ENCODE measurements around the gene FLT4.
"Not testable (repeated sequence)": the region's sequence is repeated elsewhere in the genome, so short reads cannot be mapped to it uniquely, and the experiment has no call there.

The FLT4 gene

DNA sequence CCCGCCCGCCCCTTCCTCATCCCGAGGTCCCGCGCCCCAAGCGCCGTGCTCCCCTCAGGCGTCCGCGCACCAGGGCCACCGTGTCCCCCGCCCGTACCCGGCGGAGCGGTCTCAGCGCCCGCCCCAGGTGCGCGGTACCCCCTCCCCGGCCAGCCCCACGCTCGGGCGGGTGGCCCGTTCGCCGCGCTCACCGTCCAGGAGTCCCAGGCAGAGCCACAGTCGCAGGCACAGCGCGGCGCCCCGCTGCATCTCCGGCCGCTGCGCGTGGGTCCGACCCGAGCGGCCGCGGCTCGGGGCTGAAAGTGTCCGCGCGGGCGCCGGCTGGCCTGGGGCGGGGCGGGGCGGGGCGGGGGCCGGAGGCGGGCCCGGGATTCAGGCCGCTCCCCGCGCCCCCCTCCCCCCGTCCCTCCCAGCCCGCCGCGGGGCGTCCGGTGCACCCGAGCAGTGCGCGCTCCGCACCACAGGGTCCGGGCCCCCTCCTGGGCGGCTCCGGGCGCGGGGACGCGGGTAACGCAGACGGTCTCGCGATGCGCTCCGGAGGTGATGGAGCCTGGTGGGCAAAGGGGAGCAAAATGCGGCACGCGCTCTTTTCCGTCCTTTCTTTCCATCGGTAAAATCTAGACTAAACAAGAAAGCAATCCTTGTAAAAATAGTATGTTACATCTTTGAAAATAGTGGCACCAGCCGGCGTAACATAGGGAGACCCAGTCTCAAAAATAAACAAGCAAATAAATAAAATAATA lies at the start of gene FLT4:
Gene FLT4, minus strand, starts transcription at position 304 of the 743 bp plus-strand sequence. Its CDS starts 55 bp downstream, at position 249.
- no peak for DNase-seq

DNA sequence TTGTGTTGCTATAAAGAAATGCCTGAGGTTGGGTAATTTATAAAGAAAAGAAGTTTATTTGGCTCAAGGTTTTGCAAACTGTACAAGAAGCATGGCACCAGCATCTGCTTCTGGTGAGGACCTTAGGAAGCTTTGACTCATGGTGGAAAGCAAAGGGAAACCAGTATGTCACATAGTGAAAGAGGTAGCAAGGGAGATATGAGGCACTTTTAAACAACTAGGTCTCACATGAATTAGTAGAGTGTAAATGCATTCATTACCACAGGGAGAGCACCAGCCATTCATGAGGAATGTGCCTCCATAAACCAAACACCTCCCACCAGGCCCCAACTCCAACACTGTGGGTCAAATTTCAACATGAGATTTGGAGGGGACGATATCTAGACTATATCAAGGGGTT lies 49.6 kb upstream of the FLT4 start:
- DNase-seq = no peak

DNA sequence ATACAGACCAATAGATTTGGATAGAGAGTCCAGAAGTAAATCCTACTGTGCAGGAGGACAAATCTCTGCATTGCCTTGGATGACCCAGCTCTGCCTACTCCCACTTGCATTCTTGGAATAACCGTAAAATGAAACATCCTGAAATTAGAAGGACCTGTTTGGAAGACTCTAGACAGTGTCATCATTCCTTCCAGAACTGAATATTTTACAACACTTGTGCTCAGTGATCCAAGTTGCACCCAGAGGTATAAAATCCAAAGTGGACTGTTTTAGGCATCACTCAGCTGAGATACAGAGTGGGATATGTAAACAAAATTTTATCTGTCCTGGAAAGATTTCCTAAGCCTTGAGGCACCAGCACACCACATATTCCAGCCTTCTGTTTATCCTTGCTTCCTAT lies 46.7 kb upstream of the FLT4 start:
- no peak for DNase-seq

DNA sequence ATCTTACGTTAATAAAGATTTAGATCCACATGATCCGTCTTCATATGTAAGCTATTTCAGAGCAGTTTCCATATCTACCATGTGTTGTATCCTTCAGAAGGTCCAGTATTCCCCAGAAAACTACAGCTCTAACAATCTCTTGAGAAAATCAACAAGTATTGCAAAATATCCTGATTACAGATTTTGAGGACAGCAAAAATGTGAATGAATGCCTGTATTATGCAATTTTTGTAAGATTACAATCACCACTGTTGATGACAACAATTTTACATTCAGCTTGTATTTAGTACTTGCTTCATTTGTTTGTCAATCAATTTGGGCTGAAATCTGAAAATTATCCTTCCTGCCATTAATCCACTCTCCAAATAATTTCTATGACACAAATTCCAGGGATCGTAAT lies 43.0 kb upstream of the FLT4 start:
- DNase-seq = no peak

DNA sequence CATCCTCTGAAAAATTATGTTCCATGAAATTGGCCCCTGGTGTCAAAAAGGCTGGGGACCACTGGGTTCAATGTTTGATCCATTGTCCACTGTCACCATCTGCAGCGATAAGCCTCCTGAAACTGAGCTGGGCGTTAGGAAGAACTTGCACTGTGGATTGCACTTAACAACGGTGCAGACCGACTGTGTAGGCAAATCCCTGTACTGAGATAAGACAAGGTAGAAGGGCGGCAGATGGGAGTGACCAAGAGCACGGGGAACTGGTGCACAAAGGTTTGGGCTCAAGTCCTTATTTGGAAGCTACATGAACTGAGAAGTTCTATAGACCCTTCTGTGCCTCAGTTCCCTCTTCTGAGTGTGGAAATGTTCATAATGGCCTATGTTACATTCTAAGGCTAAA lies 41.6 kb upstream of the FLT4 start:
- DNase-seq = no peak

DNA sequence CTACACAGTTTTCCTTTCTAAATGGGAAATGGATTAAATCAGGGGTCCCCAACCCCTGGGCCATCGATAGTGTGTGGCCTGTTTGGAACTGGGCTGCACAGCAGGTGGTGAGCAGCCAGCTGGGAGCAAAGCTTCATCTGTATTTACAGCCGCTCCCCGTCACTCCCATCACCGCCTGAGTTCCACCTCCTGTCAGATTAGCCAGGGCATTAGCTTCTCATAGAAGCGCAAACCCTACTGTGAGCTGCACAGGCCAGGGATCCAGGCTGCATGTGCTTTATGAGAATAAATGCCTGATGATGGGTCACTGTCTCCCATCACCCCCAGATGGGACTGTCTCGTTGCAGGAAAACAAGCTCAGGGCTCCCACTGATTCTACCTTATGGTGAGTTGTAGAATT lies 41.2 kb upstream of the FLT4 start:
- DNase-seq = no peak

DNA sequence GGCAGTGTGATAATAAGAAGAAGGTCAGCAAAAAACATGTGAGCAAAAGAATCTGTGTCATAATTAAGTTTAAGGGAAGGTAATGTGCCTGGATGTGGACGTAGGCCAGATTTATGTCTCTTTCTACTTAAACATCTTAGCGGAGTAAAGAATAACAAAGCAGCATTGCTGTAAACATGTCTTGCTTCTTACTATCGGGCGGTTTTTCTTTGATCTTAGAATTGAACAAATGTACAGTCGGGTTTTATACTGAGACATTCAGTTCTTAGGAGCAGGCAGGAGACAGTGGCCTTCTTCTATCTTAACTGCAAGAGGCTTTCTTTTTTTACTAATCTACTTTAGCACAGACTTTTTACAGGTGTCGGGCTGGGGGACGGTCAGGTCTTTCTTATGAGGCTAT lies 40.4 kb upstream of the FLT4 start:
- no peak for DNase-seq

DNA sequence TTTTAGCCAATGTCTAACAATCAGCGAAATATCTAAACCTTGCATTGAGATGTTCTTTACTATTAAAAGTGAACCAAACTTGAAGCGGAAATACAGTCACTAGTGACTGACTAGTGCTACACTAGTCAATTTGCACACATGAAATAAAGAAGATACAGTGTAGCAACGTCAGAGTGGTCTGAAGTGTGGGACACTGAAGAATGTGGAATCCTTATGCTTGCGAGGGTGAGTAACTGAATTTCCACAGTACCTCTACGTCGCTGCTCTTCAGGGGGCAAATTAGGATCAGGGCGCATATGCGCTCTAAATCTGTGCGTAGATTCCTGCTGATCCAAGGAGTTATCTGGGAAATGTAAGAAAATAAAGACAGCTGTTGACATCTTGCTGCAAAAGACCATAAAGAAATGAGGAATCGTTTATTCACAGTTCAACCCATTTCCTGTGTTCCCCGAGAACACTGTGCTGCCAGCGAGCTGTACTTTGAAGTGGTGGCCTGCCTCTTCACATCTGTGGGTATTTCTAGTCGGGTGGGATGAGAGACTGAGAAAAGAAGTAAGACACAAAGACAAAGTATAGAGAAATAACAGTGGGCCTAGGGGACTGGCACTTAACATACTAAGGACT lies 39.8 kb upstream of the FLT4 start:
- DNase-seq = peak; percentile 51

DNA sequence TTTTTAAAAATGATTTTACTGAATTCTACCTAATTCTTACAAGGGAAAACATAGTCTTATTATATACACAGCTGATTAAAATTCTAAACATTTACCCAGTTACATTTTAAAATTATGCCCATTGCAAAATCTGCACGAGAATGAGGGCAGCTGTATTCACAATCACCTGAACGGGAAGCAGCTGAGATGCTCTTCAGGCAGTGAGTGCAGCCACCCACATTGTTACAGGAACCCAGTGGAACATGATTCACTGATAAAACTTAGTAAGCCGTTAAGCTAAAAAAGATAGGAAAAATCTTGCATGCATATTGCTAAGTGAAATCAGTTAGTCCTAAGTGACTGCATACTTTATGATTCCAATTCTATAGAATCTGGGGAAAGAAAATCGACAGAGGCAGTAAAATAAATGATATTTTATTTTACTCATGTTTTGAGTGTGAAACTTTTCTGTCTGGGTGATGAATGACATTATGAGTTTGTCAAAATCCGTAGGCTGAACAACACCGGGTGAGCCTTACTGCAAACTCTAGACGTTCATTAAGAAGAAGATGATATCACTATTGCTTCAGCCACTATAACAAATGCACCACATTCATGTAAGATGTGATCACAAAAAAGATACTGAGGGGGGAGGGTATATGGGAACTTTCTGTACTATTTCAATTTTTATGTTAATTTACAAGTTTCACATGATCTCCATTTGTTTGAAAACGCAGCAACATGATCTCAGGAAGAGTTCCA lies 39.1 kb upstream of the FLT4 start:
- DNase-seq = peak; percentile 8

DNA sequence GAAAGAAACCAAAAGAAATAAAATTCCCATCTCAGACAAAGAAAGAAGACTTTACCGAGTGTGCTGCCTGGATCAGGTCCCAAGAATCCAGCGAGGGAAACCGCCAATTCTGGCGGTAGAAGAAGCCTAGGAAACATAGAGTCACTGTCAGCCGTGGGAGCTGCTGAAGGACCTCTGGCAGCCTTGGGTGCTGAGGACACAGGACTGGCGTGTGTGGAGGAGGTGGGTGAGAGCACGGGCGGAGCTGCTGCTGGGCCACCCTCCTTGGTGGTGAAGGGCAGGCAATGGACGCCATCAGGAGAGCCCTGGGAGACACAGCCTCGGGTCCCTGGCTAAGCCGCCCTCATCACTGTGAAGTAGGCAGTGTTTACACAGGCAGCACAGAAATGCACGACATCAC lies 37.4 kb upstream of the FLT4 start:
- DNase-seq = not testable (repeated sequence)

DNA sequence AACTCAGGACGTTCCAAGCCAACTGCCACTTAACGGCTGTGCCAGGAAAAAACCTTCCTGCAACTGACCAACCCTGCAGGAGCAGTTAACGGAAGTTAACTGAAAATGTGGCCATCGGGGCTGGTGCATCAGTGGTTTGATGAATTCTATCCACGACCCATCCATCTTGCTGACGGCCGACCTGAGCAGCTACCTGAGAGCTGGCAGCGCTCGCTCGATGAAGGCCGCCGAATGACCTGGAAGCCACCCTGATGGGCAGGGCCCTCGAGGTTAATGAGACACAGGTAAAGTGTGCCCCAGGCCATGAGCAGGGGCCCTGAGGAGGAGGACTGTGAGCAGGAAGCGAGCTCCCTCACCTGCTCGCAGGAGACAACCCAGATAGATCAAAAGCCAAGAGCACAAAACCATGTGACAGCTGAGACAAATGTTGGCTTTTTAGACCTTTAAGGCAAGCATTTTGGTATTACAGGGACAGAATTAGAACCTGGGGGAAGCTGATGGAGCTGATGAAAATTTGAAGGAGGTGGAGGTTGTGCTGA lies 35.3 kb upstream of the FLT4 start:
- DNase-seq = no peak

DNA sequence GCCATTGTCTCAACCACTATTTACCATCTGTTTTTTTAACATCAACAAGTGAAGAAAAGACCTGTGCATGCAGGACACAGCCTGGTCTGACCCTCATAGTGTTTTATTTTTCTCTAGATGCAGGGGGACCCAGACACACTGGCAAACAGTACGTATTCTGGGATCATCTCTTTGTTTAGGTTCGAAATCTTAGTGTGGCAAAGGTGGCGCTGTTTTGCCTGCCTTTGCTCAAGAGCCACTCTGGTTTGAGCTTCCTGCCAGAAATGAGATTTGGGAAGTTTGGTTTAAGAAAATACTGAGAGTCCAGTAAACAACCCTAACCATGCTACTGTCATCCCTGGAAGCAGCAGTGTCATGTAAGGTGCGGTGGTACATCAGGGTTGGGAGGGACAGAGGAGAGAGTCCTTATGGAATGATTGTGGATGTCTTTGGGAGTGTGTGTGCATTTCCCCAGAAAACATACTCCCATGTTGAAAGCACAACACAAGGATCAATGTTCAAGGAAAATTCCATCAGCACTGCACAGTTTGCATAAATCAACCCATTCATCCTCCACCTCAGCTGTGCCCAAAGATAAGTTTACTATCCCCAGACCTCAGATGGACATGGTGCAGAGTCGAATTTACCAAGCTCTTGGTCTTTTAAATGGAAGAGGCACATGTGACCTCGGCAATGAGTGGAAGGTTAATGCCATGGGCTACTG lies 34.0 kb upstream of the FLT4 start:
- no peak for DNase-seq

DNA sequence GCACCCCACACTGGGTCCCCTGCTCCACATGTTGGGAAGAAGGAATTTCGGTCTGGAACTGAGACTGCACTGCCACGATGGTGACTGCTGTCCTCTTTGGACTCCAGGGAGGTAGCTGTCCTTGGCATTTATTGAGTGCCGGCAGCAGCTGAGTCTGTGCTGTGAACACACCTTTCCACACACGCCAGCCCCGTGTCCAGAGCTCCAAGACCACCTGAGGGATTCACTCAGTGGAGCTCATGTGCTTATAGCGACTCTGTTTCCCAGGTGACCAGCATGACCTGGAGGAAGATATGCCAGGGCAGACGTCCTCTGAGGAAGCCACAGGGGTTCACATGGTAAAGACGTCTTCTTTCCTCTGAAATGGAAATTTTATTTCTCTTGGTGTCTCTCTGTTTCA lies 33.2 kb upstream of the FLT4 start:
- DNase-seq = no peak

DNA sequence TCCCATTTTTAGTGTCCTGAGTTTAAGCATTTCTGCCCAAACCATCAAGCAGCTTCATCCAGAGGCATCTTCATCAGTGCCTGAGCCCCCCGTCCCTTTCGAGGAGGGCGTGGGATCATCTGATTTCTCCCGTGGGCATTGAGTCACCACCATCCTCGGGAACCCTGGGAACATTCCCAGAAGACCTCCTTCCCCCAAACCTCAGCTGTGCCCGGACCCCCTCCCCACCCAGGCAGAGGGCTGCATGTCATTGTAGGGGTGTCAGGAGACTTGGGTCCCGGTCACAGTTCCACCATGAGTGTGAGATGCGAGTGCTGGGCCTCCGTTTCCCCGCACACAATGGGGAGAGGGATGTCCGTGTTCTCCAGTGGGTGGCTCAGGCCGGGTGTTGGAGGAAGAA lies 32.6 kb upstream of the FLT4 start:
- not testable (repeated sequence) for DNase-seq

DNA sequence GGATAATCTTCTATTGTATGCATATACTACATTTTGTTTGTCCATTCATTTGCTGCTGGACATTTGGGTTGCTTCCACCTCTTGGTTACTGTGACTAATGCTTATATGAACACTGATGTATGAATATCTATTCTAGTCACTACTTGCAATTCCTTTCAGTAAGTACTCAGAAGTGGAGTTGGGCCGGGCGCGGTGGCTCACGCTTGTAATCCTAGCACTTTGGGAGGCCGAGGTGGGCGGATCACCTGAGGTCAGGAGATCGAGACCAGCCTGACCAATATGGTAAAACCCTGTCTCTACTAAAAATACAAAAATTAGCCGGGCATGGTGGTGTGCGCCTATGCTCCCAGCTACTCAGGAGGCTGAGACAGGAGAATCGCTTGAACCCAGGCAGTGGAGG lies 28.9 kb upstream of the FLT4 start:
- DNase-seq = not testable (repeated sequence)

DNA sequence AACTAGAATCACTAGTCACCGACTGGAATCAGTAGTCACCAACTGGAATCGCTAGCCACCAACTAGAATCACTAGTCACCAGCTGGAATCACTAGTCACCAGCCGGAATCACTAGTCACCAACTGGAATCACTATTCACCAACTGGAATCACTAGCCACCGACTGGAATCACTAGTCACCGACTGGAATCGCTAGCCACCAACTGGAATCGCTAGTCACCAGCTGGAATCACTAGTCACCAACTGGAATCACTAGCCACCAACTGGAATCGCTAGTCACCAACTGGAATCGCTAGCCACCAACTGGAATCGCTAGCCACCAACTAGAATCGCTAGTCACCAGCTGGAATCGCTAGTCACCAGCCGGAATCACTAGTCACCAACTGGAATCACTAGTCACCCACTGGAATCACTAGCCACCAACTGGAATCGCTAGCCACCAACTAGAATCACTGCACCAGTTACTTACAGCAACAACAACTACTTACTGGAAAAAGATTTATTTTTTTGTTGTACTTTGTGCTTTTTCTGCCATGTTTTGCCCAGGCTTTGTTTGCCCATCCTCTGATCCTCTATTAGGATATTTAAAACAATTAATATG lies 25.7 kb upstream of the FLT4 start:
- DNase-seq = no peak

DNA sequence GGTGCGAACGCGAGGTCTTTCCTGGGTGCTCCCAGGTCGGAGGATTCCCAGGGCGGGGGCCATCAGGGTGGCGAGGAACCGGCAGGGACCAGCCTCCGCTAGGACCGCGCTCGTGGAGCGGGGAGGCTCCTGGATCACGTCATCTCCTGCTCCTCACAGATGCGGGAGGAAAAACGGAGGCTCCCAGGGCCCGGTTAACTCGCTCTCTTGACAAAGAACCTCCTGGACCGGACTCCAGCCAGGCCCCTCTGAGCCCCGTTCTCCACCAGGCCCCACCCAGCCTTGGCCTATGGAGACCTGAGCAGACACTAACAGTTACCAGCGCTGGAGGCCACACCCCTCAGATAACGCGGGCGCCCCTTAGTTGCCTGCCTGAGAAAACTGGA lies 24.7 kb upstream of the FLT4 start:
- DNase-seq = not testable (repeated sequence)

DNA sequence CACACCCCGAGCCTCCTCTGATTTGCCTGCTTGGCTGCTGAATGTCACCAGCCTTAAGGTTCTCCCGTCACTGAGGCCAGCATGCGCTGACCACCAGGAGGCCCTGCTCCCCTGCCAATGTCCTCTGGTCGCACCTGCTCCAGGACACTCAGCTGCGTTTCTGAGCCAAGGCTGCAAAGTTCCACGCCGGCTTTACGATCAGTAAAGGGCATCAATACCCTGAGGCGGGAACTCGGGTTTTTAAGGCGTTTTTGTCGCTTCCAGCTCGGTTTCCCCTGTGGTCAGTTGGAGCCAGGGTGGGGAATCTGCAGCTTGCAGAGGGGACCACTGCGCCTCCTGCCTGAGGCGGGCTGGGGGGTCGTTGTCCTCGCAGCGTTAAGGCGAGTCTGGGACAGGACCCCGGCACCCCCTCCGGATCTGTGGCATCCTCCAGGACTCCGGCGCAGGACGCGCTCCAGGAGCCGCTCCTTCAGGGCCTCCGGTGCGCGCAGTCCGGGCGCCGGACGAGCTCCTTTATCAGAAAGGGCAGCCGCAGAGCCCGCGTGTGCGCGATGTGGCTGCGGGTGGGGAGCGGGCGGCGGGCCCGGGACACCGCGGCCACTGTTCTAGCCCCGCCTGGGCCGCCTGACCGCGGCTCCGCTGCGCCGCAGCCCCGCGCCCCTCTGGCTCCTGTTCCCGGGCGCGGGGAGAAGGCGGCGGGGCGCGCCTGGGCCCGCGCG lies 24.1 kb upstream of the FLT4 start:
- no peak for DNase-seq

DNA sequence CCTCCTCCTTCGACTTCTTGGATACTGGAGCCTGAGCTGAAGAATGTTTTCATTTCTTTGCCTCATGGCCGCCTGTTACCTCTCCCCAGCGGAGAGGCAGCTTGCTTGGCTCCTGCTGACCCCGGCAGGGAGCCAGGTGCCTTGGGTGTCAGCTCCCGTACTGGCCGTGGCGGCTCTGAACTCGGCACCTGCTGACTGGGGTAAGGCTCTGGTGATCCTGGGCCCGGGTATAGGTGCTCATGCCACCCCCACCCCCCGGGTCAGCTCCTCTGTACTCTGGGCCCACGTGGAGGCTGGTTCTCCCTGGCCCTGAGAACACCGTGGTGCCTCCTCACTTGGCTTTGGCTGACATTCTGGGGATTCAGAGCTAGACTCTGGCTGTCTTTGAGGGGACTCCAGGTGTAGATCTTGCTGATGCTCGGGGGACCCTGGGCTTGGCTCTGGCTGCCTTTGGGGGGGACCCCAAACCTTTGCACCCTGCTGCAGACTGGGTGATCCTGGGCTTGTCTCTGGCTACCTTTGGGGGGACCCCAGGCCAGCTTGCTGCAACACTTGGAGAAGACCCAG lies 22.6 kb upstream of the FLT4 start:
- not testable (repeated sequence) for DNase-seq

DNA sequence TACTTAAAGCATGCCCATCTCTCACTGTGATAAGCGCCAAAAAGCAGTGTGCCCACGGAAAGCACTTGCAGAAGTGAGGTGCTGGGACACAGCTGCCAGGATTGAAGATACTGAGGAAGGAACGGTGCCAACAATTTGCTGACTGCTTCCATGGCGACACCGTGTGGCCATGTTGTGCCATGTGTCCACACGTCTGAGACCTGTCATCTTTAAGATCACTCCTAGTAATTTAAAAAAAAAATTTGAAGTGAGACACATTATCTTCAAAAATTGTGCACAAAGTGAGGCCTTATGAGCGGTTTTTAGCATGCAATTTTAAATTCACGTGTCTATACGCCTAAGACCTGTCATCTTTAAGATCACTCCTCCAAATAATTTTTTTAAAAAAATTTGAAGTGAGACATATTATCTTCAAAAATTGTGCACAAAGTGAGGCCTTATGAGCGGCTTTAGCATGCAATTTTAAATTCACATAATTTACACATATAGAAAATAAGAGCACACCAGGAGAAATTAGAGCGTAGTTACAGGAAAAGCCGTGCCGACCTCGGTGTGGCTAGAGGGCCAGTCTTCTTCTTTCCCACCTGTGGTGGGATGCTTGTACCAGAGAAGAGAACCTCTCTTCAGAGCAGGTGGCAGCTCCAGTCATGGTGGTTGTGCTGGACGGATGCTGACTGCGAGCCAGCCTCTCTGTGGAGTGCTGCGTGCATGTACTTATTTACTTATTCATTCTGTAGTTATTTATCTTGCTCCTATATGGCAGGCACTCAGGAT lies 21.4 kb upstream of the FLT4 start:
- DNase-seq = peak; percentile 67

DNA sequence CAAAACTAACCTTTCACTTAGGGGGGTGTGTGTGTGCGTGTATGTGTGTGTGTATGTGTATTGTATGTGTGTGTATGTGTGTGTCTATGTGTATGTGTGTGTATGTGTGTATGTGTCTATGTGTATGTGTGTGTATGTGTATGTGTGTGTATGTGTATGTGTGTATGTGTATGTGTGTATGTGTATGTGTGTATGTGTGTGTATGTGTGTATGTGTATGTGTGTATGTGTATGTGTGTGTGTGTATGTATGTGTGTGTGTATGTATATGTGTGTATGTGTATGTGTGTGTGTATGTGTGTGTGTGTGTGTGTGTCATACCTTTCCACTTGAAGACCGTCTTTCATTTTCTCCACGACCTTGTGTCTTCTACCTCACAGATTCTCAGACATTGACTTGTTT lies 20.8 kb upstream of the FLT4 start:
- DNase-seq = no peak
